ENCODE measurements around the gene PPP2R5D.
"Not testable (repeated sequence)": the region's sequence is repeated elsewhere in the genome, so short reads cannot be mapped to it uniquely, and the experiment has no call there.

DNA sequence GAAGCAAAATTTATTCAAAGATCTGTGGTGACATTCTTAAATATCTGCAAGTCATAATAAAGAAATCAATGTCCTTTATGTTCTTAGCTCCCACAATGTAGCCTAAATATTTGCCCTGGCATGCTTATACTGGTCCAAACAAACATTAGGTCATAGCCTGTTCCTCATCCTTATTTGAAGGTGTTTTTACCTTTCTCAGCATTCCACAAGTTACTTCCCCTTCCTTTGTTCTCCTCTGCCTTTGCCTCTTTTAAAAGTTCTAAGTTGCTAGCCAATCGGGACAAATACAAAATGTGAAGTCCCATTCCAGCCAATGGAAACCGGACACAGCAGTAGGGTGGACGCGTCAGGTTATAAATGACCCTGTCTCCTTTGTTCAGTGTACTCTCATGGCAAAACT lies 30.0 kb upstream of the PPP2R5D start:
- TF ChIP-seq, protein P1, sequence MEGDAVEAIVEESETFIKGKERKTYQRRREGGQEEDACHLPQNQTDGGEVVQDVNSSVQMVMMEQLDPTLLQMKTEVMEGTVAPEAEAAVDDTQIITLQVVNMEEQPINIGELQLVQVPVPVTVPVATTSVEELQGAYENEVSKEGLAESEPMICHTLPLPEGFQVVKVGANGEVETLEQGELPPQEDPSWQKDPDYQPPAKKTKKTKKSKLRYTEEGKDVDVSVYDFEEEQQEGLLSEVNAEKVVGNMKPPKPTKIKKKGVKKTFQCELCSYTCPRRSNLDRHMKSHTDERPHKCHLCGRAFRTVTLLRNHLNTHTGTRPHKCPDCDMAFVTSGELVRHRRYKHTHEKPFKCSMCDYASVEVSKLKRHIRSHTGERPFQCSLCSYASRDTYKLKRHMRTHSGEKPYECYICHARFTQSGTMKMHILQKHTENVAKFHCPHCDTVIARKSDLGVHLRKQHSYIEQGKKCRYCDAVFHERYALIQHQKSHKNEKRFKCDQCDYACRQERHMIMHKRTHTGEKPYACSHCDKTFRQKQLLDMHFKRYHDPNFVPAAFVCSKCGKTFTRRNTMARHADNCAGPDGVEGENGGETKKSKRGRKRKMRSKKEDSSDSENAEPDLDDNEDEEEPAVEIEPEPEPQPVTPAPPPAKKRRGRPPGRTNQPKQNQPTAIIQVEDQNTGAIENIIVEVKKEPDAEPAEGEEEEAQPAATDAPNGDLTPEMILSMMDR (IDR thresholded peaks at IDR 0.05; ENCODE audit: low read depth, low read length, missing input control): not testable (repeated sequence)
- TF ChIP-seq SP1 (IDR thresholded peaks at IDR 0.05); GABPA (IDR thresholded peaks at IDR 0.05 in 1 of 2, conservative IDR thresholded peaks at IDR 0.05 in 1 of 2); HNF4G (IDR thresholded peaks at IDR 0.05); TAF1 (conservative IDR thresholded peaks at IDR 0.05); FOXA1 (IDR thresholded peaks at IDR 0.05); RAD21 (IDR thresholded peaks at IDR 0.05); JUND (IDR thresholded peaks at IDR 0.05): not testable (repeated sequence)
- TF ChIP-seq, protein P2, sequence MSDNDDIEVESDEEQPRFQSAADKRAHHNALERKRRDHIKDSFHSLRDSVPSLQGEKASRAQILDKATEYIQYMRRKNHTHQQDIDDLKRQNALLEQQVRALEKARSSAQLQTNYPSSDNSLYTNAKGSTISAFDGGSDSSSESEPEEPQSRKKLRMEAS (IDR thresholded peaks at IDR 0.05): not testable (repeated sequence)
- TF ChIP-seq, protein P3, sequence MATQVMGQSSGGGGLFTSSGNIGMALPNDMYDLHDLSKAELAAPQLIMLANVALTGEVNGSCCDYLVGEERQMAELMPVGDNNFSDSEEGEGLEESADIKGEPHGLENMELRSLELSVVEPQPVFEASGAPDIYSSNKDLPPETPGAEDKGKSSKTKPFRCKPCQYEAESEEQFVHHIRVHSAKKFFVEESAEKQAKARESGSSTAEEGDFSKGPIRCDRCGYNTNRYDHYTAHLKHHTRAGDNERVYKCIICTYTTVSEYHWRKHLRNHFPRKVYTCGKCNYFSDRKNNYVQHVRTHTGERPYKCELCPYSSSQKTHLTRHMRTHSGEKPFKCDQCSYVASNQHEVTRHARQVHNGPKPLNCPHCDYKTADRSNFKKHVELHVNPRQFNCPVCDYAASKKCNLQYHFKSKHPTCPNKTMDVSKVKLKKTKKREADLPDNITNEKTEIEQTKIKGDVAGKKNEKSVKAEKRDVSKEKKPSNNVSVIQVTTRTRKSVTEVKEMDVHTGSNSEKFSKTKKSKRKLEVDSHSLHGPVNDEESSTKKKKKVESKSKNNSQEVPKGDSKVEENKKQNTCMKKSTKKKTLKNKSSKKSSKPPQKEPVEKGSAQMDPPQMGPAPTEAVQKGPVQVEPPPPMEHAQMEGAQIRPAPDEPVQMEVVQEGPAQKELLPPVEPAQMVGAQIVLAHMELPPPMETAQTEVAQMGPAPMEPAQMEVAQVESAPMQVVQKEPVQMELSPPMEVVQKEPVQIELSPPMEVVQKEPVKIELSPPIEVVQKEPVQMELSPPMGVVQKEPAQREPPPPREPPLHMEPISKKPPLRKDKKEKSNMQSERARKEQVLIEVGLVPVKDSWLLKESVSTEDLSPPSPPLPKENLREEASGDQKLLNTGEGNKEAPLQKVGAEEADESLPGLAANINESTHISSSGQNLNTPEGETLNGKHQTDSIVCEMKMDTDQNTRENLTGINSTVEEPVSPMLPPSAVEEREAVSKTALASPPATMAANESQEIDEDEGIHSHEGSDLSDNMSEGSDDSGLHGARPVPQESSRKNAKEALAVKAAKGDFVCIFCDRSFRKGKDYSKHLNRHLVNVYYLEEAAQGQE (IDR thresholded peaks at IDR 0.05): not testable (repeated sequence)
- TF ChIP-seq, protein P4, sequence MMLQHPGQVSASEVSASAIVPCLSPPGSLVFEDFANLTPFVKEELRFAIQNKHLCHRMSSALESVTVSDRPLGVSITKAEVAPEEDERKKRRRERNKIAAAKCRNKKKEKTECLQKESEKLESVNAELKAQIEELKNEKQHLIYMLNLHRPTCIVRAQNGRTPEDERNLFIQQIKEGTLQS (IDR thresholded peaks at IDR 0.05): not testable (repeated sequence)
